ENCODE data around the gene HLX. TPM values are rescaled to one million over a fixed set of nuclear protein-coding genes. Genes with fewer than 3 reads are reported as not detected.

The HLX gene
- total RNA-seq, 1 donor from 2014 or later, result 7.4 TPM

DNA sequence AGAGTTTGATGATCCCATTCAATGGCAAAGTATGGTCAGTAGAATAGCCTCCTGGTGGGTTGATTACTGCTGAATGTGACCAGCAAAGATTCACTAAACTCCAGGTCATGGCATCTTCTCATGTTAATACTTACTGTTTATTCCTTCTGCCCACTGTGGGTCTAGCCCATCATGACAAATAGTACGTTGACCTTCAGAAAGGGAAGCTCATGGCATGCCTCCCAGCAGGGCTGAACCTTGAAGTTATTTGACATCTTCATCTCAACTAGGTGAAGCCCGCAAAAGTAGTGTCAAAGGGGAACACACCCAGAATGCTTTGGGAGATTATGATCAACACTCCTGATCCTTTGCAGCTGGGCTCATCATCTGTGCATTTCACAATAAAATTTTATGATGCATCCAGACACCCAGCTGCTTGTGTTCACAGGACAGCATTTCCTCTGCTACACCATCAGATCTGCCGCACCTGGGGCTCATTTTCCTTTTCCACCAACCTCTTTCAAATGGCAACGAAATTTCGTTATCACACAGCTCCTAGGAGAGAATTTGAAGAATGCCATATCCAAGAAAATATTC, 49.6 kb downstream of the HLX start:
- H3K4me3 ChIP-seq, result no peak overlapping the region
- DNase-seq (ENCODE audit: extremely low spot score in 2 of 2), result no peak
- no peak for TF ChIP-seq POLR2AphosphoS5 (IDR thresholded peaks at IDR 0.05; ENCODE audit: insufficient read depth in 1 of 2, low read depth in 1 of 2)
- TF ChIP-seq, protein P1, sequence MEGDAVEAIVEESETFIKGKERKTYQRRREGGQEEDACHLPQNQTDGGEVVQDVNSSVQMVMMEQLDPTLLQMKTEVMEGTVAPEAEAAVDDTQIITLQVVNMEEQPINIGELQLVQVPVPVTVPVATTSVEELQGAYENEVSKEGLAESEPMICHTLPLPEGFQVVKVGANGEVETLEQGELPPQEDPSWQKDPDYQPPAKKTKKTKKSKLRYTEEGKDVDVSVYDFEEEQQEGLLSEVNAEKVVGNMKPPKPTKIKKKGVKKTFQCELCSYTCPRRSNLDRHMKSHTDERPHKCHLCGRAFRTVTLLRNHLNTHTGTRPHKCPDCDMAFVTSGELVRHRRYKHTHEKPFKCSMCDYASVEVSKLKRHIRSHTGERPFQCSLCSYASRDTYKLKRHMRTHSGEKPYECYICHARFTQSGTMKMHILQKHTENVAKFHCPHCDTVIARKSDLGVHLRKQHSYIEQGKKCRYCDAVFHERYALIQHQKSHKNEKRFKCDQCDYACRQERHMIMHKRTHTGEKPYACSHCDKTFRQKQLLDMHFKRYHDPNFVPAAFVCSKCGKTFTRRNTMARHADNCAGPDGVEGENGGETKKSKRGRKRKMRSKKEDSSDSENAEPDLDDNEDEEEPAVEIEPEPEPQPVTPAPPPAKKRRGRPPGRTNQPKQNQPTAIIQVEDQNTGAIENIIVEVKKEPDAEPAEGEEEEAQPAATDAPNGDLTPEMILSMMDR (IDR thresholded peaks at IDR 0.05), result no peak
- TF ChIP-seq POLR2A (IDR thresholded peaks at IDR 0.05), result no peak
- no peaks in the 10 kb centered on the region for H3K9me3 ChIP-seq
- intact Hi-C loops (cut with DNase I), result no loop called here
- H3K4me1 ChIP-seq, result no peaks in the 10 kb centered on the region
- H3K27me3 ChIP-seq, result no peaks in the 10 kb centered on the region
- H3K36me3 ChIP-seq, result no peaks in the 10 kb centered on the region
- H3K27ac ChIP-seq, result no peak overlapping the region

DNA sequence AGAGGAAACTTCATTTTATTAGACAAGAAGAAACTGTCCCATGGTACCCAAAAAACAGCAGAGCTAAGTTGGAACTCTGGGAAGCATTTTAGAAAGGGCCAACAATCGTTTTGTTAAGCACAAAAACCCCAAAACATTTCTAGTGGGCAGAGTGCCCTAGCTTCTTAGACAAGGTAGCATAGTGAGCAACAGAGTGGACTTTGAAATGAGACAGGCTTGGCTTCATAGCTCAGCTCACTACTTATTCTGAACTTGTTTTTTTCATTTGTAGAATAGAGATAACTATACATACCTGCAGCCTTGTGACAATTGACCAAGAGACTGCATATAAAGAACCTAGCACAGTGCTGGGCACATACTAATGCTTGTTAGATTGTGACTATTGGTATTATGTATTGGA, 50.1 kb downstream of the HLX start:
- DNase-seq (ENCODE audit: extremely low spot score in 2 of 2), result no peak
- H3K4me3 ChIP-seq, result no peak overlapping the region
- no peaks in the 10 kb centered on the region for H3K9me3 ChIP-seq
- TF ChIP-seq, protein P1 (IDR thresholded peaks at IDR 0.05), result no peak
- TF ChIP-seq POLR2A (IDR thresholded peaks at IDR 0.05) (no peak), POLR2AphosphoS5 (IDR thresholded peaks at IDR 0.05; ENCODE audit: insufficient read depth in 1 of 2, low read depth in 1 of 2) (no peak)
- no peak overlapping the region for H3K27ac ChIP-seq
- H3K27me3 ChIP-seq, result no peaks in the 10 kb centered on the region
- no peaks in the 10 kb centered on the region for H3K4me1 ChIP-seq
- no peaks in the 10 kb centered on the region for H3K36me3 ChIP-seq
- intact Hi-C loops (cut with DNase I), result no loop called here

Other genes starting within 250 kb of the HLX start
- gene C1orf115, start 189.1 kb upstream of the HLX start, total RNA-seq, result 11.0 TPM
- 14.7 TPM for gene MTARC2, start 131.1 kb upstream of the HLX start, total RNA-seq
- 9.6 TPM for gene MTARC1, start 92.5 kb upstream of the HLX start, total RNA-seq

Data from vagina (tissue), 2 donors.